OCI-LY3 (cell line): ENCODE measurements around the gene DHCR24.

Source experiments
- H2AFZ ChIP-seq: fragments of 200-600, 300-600 bp; shearing (Covaris generic); 2 replicates; pipeline ENCODE4 v1.6.0; 2014; ENCODE audit warnings: antibody characterized with exemption, low read depth, low read length
- H3K27ac ChIP-seq: fragments of 200-600, 300-600 bp; sonication (generic); 2 replicates; pipeline ENCODE4 v1.5.1; 2014; ENCODE audit warnings: mild to moderate bottlenecking, low read length, moderate library complexity, mixed read lengths
- H3K27me3 ChIP-seq: fragments of 200-600, 300-600 bp; sonication (generic); 2 replicates; pipeline ENCODE4 v1.6.1; 2014; ENCODE audit warnings: low read depth, low read length, mixed read lengths
- H3K36me3 ChIP-seq: fragments of 200-600, 300-600 bp; sonication (generic); replicated peaks from 2 replicates; pipeline ENCODE3; 2014; ENCODE audit warnings: low read depth, low read length, mixed read lengths
- H3K4me1 ChIP-seq: fragments of 300-600, 200-600 bp; sonication (generic); 2 replicates; pipeline ENCODE4 v1.6.1; 2014; ENCODE audit warnings: low read length, mixed read lengths
- H3K4me2 ChIP-seq: fragments of 200-600, 300-600 bp; sonication (generic); 2 replicates; pipeline ENCODE4 v1.6.1; 2014; ENCODE audit warnings: low read length, mixed read lengths
- H3K4me3 ChIP-seq: fragments of 300-600, 200-600 bp; sonication (generic); 2 replicates; pipeline ENCODE4 v1.5.1; 2014; ENCODE audit warnings: antibody characterized with exemption, mild to moderate bottlenecking, low read length, moderate library complexity
- H3K79me2 ChIP-seq: fragments of 300-600, 200-600 bp; shearing (Covaris generic); 2 replicates; pipeline ENCODE4 v1.6.1; 2014; ENCODE audit warnings: mild to moderate bottlenecking, low read length, mixed read lengths
- H3K9ac ChIP-seq: fragments of 300-600, 200-600 bp; shearing (Covaris generic); 2 replicates; pipeline ENCODE4 v1.6.0; 2014; ENCODE audit warnings: mild to moderate bottlenecking, low read length, moderate library complexity
- H3K9me3 ChIP-seq: fragments of 200-600, 300-600 bp; shearing (Covaris generic); 2 replicates; pipeline ENCODE4 v1.6.1; 2014; ENCODE audit warnings: low read length, mixed read lengths; ENCODE audit not compliant: insufficient read depth
- H4K20me1 ChIP-seq: fragments of 200-600, 300-600 bp; sonication (generic); 2 replicates; pipeline ENCODE4 v1.6.1; 2016; ENCODE audit warnings: low read length, mixed read lengths; ENCODE audit not compliant: insufficient read depth
- CTCF ChIP-seq: fragments of 200-600, 300-600 bp; sonication (generic); IDR thresholded peaks from 2 replicates; pipeline ENCODE4 v1.5.1; 2014; ENCODE audit warnings: antibody characterized with exemption, low read length, low read depth
- EZH2phosphoT487 ChIP-seq: fragments of 200-600 bp; shearing (Covaris generic); IDR thresholded peaks from 2 replicates; pipeline ENCODE4 v1.6.1; 2018; ENCODE audit warnings: antibody characterized with exemption, mixed run types, low read depth

DHCR24 gene

DNA sequence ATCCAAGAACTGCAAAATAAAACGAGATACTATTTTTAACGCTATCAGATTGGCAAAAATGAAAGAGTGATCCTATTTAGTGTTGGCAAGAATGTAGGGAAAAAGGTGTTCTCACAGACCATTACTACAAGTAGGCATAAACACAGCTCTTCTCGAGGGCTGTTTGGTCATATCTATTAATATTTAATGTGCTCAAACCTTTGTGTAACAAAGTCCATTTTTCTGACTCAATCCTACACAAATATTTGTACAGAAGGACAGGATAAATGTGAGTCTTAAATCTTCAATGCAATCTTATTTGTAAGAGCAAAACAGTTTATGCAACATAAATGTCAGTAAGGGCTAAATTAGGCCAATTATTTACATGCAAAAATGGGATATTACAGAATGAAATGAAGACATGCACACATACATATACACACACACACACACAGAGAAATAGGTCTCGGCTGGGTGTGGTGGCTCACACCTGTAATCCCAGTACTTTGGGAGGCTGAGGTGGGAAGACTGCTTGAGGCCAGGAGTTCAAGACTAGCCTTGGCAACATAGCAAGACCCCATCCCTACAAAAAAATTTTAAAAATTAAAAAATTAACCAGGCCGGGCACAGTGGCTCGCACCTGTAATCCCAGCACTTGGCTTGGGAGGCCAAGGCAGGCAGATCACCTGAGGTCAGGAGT is 17.7 kb downstream of the DHCR24 start:
- Histone ChIP-seq H3K79me2 (no peaks in the 10 kb centered on the region), H3K4me3 (no peak overlapping the region), H2AFZ (no peak overlapping the region), H4K20me1 (no peaks in the 10 kb centered on the region), H3K4me2 (no peak overlapping the region), H3K27me3 (no peaks in the 10 kb centered on the region), H3K9ac (no peak overlapping the region), H3K4me1 (no peaks in the 10 kb centered on the region), H3K36me3 (peaks cover 22% of the 10 kb centered on the region), H3K27ac (no peak overlapping the region), H3K9me3 (no peaks in the 10 kb centered on the region)
- TF ChIP-seq EZH2phosphoT487: no peak
- no peak for TF ChIP-seq CTCF

- H3K4me2 ChIP-seq: no peak overlapping the region
- no peaks in the 10 kb centered on the region for H3K27me3 ChIP-seq
- no peaks in the 10 kb centered on the region for H4K20me1 ChIP-seq
- no peak overlapping the region for H2AFZ ChIP-seq
- H3K9ac ChIP-seq: no peak overlapping the region
- no peaks in the 10 kb centered on the region for H3K79me2 ChIP-seq
- no peak overlapping the region for H3K4me3 ChIP-seq
- peaks cover 22% of the 10 kb centered on the region for H3K36me3 ChIP-seq
- no peaks in the 10 kb centered on the region for H3K4me1 ChIP-seq
- H3K9me3 ChIP-seq: no peaks in the 10 kb centered on the region
- no peak overlapping the region for H3K27ac ChIP-seq
- TF ChIP-seq CTCF (no peak), EZH2phosphoT487 (no peak)
Measured at GRCh38 chr1:54867717-54868057, 19.3 kb downstream of the DHCR24 start.

DNA sequence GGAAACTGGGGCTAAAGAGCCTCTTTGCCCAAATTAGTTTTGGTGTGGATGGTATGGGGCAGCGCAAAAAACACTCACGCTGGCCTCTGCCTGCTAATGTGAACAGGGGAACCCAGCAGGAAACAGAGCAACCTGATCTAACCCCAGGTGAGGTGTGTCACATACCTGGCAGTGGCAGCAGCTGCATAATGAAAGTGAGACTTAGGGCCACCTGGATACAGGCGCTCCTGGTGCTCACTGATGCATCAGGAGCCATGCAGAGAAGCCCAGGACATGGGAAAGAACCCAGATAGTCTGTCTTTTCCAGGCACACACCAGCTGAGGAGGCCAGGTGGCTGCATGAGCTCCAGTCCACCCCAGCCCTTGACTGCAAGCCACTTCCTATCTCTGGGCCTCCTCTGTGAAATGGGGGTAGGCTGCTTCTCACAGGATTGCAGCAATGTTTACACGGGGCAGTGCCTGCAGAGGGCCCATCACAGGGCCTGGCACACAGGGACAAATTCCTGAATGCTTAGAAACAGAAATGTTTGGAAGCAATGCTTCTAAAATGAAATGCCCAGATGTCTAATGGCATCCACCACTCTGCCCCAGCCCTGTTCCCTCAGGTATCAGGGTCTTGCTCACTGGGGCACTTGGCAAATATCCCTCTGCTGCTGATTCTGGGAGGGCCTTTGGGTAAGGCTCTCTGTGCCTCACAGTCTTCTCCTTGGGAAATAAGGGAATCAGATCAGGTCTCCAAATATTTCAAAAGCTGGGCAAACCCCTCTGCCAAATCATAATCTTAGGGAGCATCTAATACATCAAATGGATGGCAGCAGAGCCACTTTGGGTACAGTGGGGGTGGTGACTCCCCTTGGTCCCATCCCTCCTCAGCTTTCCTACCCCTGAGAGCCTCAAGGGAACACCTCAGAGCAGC is 19.9 kb downstream of the DHCR24 start:
- Histone ChIP-seq H3K9ac (no peak overlapping the region), H2AFZ (no peak overlapping the region), H3K4me1 (no peaks in the 10 kb centered on the region), H3K79me2 (no peaks in the 10 kb centered on the region), H4K20me1 (no peaks in the 10 kb centered on the region), H3K9me3 (no peaks in the 10 kb centered on the region), H3K27ac (no peak overlapping the region), H3K4me3 (no peak overlapping the region), H3K27me3 (no peaks in the 10 kb centered on the region), H3K4me2 (no peak overlapping the region), H3K36me3 (peaks cover 19% of the 10 kb centered on the region)
- TF ChIP-seq EZH2phosphoT487 (no peak), CTCF (no peak)

- Histone ChIP-seq H3K27me3 (no peaks in the 10 kb centered on the region), H3K4me3 (no peak overlapping the region), H3K4me1 (no peaks in the 10 kb centered on the region), H3K27ac (no peak overlapping the region), H4K20me1 (no peaks in the 10 kb centered on the region), H3K4me2 (no peak overlapping the region), H3K9ac (no peak overlapping the region), H3K36me3 (peaks cover 6% of the 10 kb centered on the region), H3K9me3 (no peaks in the 10 kb centered on the region), H3K79me2 (no peaks in the 10 kb centered on the region), H2AFZ (no peak overlapping the region)
- TF ChIP-seq EZH2phosphoT487 (no peak), CTCF (no peak)
Measured at GRCh38 chr1:54865238-54866073, 21.5 kb downstream of the DHCR24 start.
